Vagina (tissue), 2 donors: ENCODE measurements around the gene RNF112.

Experiments used
- POLR2A ChIP-seq, 2 donors: fragments of 450-650 bp; IDR thresholded peaks; one replicate each; pipeline ENCODE4 v1.6.1; 2017; ENCODE audit warnings: antibody characterized with exemption in 2 of 2, mild to moderate bottlenecking in 2 of 2, moderate library complexity in 2 of 2
- POLR2AphosphoS5 ChIP-seq, 2 donors: sonication (generic); formaldehyde crosslinking; IDR thresholded peaks; one replicate each; pipeline ENCODE4 v1.9.0; 2017; ENCODE audit warnings: antibody characterized with exemption in 2 of 2, mild to moderate bottlenecking in 2 of 2, low read depth in 1 of 2; ENCODE audit not compliant: insufficient read depth in 1 of 2
- TF ChIP-seq, protein P1 (sequence below), 3 experiments: fragments of 450-650 bp in 2 of 3; fragments of 200-600 bp in 1 of 3; sonication (generic) in 1 of 3; IDR thresholded peaks; one replicate each; pipeline ENCODE4 v1.5.1; 2017 to 2019; ENCODE audit warnings: antibody characterized with exemption in 3 of 3, mild to moderate bottlenecking in 2 of 3, moderate library complexity in 2 of 3

DNA sequence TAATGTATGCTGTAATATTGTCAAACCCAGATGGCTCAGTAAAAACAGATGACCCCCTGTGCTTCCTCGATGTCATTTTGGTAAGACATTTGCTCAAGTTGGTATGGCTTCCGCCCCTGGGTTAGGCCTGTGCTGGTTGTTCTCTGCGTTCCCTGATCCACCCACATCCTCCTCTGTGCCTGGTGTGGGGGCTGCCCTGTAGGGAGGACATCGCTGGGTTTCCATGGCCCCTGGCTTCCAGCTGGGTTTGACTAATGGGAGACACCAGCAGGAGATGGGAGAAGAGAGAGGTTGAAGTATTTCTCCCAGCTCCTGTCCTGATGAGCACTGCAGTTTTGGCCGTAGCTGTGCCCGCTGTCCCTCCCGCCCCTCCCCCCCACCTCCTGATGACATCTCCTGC lies 19.6 kb upstream of the RNF112 start:
- TF ChIP-seq, protein P1, sequence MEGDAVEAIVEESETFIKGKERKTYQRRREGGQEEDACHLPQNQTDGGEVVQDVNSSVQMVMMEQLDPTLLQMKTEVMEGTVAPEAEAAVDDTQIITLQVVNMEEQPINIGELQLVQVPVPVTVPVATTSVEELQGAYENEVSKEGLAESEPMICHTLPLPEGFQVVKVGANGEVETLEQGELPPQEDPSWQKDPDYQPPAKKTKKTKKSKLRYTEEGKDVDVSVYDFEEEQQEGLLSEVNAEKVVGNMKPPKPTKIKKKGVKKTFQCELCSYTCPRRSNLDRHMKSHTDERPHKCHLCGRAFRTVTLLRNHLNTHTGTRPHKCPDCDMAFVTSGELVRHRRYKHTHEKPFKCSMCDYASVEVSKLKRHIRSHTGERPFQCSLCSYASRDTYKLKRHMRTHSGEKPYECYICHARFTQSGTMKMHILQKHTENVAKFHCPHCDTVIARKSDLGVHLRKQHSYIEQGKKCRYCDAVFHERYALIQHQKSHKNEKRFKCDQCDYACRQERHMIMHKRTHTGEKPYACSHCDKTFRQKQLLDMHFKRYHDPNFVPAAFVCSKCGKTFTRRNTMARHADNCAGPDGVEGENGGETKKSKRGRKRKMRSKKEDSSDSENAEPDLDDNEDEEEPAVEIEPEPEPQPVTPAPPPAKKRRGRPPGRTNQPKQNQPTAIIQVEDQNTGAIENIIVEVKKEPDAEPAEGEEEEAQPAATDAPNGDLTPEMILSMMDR (IDR thresholded peaks at IDR 0.05): no peak
- TF ChIP-seq POLR2A (IDR thresholded peaks at IDR 0.05) (no peak), POLR2AphosphoS5 (IDR thresholded peaks at IDR 0.05; ENCODE audit: insufficient read depth in 1 of 2, low read depth in 1 of 2) (no peak)
